Kidney tubule cell (primary cell): ENCODE measurements around the gene DRGX.

Experiments used
- DNase-seq: peaks from one replicate; pipeline ENCODE4 v3.0.0-alpha.2; 2018; ENCODE audit warnings: low spot score

Gene DRGX

GRCh38 chr10:49407552-49408137 is 11.8 kb upstream of the DRGX start:
- peak; percentile 71 for DNase-seq

GRCh38 chr10:49407151-49407550 is 11.3 kb upstream of the DRGX start:
- no peak for DNase-seq

GRCh38 chr10:49404321-49404878 is 8.5 kb upstream of the DRGX start:
- no peak for DNase-seq

- no peak for DNase-seq
Measured at GRCh38 chr10:49403363-49403762, 7.5 kb upstream of the DRGX start.

- DNase-seq: no peak
Measured at GRCh38 chr10:49400365-49400764, 4.5 kb upstream of the DRGX start.

- DNase-seq: no peak
Measured at GRCh38 chr10:49398986-49399385, 3.1 kb upstream of the DRGX start.

GRCh38 chr10:49398000-49398861 is 2.3 kb upstream of the DRGX start:
- peak; percentile 33 for DNase-seq

GRCh38 chr10:49397036-49397999 is 1.4 kb upstream of the DRGX start:
- no peak for DNase-seq

GRCh38 chr10:49396666-49396999 is 744 bp upstream of the DRGX start:
- DNase-seq: no peak

- DNase-seq: no peak
Measured at GRCh38 chr10:49394933-49395740, 752 bp downstream of the DRGX start.

GRCh38 chr10:49393757-49394156 is 2.1 kb downstream of the DRGX start:
- DNase-seq: no peak

- DNase-seq: no peak
Measured at GRCh38 chr10:49393301-49393700, 2.6 kb downstream of the DRGX start.

- DNase-seq: no peak
Measured at GRCh38 chr10:49389361-49389933, 6.4 kb downstream of the DRGX start.

GRCh38 chr10:49388161-49388560 is 7.7 kb downstream of the DRGX start:
- DNase-seq: no peak

GRCh38 chr10:49387071-49387470 is 8.8 kb downstream of the DRGX start:
- DNase-seq: peak; percentile 36

- no peak for DNase-seq
Measured at GRCh38 chr10:49385939-49386922, 9.7 kb downstream of the DRGX start.

- DNase-seq: no peak
Measured at GRCh38 chr10:49384268-49384953, 11.5 kb downstream of the DRGX start.

- no peak for DNase-seq
Measured at GRCh38 chr10:49383853-49384252, 12.0 kb downstream of the DRGX start.

- DNase-seq: no peak
Measured at GRCh38 chr10:49382826-49383225, 13.1 kb downstream of the DRGX start.
